GM21737 (cell line): ENCODE measurements around the gene TDRD10.
"Not testable (repeated sequence)": the region's sequence is repeated elsewhere in the genome, so short reads cannot be mapped to it uniquely, and the experiment has no call there.

Experiments
- ATAC-seq: cut with Tn5 transposase; IDR thresholded peaks from one replicate; pipeline ENCODE4 v1.9.1; 2021; ENCODE audit warnings: mild to moderate bottlenecking, moderate library complexity; ENCODE audit not compliant: unreplicated experiment

TDRD10 gene

DNA sequence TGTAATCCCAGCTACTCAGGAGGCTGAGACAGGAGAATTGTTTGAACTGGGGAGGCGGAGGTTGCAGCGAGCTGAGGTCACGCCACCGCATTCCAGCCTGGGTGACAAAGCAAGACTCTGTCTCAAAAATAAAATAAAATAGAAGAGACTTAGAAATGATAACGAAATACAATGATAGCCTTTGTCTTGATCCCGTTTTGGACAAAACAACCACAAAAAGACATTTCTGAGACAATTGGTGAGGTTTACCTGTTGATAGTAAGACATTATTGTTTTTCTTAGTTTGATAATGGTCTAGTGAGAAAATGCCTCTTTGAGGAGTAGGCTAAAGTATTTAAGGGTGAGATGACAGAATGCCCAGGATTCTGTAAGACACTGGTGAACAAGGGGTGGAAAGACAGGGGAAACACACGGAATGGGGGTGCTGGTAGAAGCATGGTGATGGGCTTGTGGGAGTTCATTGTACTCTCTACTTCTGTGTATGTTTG lies 12.1 kb downstream of the TDRD10 start:
- no peak for ATAC-seq

DNA sequence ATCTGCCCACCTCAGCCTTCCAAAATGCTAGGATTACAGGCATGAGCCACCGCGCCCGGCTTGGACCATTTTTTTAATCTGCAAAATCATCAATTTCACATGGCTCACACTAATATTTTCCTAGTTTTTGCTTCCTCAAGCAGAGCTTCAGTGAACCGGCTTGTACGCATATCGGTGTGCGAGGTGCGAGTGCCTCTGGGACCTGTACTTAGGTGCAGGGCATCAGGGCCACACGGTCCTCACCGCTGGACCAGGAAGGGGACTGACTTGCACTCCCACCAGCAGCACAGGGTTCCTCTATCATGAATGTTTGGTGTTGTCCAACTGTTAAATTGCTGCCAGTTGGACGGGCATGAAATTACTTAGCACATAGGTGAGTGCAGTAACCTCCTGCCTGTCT lies 15.6 kb downstream of the TDRD10 start:
- ATAC-seq = no peak

DNA sequence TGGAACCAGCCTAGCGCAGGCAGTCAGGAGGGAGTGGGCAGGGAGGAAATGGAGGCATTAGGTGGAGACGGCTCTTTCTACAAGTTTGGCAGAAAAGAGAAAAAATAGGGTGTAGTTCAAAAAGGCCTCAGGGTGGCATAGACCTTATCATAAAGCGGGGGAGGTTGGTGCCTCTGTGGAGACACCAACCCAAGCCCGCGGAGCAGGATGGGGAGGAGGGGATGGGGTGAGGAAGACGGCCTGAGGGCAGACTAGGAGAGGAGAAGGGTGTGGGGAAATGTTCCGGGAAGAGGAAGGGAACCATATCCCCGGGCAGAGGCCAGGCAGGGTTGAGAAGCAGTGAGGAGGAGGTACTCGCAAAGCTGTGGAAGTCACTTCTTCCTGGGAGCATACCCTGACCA lies 17.6 kb downstream of the TDRD10 start:
- ATAC-seq = no peak

DNA sequence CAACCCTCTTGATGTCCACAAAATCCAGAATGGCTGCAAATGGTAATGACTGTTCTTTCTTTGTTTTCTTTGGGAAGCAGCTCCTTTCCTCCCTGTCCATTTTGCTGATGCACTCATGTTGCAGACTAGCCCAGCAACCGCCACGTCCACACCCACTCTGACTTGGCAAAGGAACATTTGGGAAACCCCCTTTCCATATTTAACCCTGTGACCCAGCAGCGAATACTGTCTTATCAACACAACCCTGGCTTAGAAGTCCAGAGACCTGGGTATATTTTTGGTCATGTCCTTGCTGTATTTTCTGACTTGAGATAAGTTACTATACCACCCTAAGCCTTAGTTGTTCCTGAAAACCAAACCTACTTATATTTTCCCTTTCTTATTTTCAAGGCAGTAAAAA lies 18.3 kb downstream of the TDRD10 start:
- ATAC-seq = no peak

DNA sequence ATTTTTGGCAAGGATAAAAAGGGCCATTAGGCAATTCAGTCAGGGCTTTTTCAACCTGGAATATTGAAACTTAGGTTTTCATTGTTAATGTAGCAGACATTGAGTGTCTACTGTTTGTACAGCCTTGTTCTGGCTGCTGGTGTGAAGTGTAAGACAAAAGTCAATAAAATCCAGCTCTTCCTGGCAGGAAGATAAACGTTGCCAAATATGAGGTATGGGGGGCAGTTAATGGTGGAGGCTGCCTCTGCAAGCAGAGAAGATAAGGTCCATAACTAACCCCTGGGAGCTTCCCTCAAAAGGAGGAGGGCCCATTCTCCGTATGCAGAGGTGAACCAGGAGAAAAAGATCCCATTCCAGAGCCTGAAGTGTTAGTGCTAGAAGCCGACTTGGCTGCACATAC lies 19.7 kb downstream of the TDRD10 start:
- no peak for ATAC-seq

DNA sequence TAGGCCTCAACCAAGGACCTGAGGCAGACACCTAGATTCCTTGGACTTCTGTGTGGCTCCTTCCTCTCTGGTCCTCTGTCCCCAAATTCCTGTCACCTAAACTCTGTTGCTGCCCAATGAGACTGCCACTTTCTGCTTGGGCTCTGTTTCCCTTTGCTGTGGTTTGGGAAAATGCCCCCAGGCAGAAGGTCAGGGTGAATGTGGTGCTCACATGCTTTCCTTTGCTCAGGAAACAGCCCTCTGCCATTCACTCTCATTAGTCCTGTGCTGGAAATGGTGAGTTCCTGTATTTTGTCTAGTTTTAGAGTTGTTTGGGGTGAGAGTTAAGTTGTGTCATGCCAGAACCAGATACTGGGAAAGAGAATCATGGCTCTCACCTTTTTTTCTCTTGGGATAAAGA lies 22.9 kb downstream of the TDRD10 start:
- ATAC-seq = no peak

DNA sequence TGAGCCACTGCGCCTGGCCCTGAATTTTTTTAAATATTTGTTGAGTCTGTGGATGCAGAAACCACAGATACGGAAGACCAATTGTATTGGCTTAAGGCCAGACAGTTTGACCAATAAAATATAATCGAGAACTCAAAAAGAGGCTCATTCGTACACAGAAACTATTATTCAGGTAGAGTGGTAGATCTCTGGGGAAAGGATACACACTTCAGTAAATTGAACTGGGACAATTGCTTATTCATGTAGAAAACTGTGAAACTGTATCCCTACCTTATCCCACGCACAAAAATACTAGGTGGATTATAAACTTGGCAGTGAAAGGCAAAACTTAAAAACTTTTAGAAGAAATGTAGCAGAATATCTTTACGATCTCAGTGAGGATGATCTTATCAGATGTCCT lies 25.2 kb downstream of the TDRD10 start:
- no peak for ATAC-seq

DNA sequence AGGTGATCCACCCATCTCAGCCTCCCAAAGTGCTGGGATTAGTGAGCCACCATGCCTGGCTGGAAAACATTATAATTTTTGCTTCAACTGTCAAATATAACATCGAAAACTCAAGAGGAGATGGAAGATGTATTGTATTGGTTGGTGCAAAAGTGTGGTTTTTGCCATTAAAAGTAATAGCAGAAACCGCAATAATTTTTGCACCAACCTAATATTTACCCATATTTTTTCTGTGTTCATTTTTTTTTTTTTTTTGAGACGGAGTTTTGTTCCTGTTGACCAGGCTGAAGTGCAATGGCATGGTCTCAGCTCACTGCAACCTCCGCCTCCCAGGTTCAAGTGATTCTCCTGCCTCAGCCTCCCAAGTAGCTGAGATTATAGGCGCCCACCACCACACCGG lies 27.3 kb downstream of the TDRD10 start:
- ATAC-seq = no peak

DNA sequence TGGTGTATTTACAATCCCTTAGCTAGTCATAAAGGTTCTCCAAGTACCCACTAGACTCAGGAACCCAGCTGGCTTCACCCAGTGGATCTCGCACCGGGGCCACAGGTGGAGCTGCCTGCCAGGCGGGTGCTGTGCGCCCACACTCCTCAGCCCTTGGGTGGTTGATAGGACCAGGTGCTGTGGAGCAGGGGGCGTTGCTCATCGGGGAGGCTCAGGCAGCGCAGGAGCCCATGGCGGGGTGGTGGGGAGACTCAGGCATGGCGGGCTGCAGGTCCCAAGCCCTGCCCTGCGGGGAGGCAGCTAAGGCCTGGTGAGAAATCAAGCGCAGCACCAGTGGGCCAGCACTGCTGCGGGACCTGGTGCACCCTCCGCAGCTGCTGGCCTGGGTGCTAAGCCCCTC lies 29.9 kb downstream of the TDRD10 start:
- not testable (repeated sequence) for ATAC-seq

DNA sequence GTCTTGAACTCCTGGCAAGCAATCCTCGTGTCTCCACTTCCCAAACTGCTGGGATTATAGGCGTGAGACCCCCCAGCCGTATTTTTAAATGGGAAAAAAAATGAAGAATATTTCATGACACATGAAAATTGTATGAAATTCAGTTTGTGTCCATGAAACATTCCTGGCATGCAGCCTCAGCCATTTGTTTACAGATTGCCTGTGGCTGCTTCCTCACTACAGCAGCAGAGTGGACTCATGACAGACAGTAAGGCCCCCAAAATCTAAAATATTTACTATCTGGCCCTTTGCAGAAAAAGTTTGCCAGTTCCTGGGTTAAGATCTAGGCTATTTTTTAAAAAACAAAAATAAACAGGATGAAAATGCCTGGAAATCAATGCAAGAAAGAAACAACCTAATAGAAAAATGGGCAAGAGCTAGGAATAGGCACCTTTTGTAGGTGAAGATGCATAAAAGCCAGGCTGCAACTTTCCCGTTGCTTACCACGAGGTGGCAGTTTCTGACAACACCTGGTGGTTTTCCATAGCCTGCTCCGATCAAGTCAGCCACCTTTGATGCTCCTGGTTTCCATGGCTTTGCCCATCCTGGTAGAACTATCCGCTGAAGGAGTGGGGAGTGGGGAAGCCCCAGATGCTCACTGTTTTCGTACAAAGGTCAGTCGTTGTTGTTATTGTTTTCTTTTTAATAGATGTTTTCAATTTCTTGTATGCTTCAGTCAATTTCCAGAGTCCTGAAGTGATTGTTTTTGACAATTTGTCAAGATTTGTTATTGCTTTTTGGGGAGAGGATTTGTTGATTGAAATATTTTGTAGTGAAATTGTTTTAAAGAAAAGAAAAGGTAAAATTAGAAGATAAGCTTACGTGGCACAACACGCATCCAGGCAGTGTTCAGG lies 32.2 kb downstream of the TDRD10 start:
- no peak for ATAC-seq

DNA sequence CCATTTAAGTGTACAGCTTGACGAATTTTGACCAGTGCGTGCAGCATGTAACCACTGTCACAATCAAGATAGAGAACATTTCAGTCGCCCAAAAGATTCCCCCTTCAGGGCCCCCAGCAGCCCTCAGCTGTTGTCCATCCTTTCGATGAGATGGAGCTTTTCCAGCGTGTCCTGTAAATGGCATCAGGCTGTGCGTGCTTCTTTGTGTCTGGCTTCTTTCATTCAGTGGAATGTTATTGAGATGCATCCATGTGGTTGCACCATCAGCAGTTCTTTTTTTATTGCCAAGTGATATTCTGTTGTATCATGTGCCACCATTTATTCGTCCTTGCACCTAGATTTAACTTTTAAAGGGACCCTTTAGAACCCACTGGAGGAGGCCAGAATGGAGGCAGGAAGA lies 34.6 kb downstream of the TDRD10 start:
- no peak for ATAC-seq

DNA sequence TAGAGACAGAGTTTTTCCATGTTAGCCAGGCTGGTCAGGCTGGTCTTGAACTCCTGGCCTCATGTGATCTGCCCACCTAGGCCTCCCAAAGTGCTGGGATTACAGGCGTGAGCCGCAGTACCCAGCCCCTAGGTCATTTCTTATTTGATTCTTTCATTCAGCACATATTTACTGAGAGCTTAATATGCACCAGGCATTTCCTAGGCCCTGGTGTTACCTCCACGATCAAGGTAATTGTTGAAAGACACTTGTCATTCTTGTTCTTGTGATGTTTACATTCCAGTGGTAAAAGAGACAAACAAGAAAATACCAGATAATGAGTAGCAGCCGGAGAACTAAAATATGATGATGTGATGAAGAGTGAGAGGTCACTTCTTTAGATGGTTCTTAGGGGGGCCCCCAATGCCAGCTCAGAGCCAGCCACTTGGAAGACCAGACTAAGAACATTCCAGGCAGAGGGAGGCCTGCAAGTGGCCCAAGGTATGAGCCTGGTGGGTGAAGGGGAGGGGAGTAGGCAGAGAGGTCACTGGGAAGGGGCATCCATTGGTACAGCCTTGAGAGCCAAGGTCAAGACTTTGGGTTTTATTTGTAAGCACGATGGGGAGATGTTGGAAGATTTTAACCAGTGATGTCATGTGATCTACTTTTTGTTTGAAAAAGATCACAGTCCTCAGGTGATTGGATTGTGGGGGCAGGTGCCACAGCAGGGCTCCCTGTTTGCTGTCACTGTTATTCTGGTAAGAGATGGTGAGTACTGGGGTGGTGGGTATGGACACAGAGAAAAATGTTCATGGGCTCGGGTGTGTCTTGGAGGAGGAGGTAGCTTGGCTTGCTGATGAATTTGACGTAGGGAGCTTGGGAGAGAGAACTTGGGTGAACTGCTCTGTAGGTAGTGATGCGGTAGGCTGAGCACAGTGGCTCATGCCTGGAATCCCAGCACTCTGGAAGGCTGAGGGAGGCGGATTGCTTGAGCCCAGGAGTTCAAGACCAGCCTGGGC lies 37.8 kb downstream of the TDRD10 start:
- ATAC-seq = no peak

DNA sequence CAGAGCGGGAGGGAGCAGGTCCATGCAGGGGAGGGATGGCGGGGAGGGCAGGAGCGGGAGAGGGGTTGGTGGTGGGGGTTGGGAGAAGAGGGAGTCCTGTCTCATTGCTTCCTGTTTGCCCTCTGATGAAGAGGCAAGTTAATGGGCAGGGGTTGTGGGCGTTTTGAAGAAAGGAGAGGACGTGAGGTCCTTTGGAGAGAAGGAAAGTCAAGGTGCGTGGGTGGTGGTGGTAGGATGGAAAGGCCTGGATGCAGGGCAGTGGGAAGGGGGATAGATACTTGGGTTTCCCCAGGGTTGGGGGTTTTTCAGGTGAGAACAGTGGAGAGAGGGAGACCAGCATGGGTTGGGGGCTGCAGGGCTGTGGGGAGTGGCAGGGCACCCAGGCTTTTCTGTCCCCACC lies 39.2 kb downstream of the TDRD10 start:
- no peak for ATAC-seq

DNA sequence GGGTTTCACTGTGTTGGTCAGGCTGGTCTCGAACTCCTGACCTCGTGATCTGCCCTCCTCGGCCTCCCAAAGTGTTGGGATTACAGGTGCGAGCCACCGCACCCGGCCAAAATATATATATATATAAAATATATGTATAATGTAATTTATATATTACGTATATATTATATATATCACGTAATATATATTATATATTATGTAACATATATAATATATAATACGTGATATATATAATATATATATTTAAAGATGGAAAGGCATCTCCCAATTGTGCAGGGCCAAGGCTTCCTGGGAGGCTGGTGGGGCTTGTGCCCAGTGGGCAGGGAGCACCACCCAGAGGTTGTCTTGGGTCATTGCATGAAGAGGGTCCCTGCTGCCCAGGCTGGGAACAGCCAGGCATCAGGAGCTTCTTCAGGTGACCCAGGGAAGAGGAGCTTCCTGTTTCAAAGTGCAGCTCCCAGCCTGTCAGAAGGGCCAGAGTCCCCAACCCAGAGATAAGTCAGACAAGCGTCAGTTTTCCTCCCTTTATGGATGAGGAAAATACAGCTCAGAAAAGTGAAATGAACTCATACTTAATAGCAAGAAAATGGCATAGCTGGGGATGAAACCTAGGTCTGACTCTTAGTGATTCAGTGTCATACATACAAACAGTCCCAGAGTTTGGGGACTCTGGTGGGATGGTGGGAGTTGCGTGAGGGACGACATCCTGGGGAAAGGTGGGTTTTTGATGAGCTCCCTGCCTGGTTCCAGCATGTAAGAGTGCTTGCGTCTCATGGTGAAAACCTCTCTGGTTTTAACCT lies 44.4 kb downstream of the TDRD10 start:
- ATAC-seq = no peak

DNA sequence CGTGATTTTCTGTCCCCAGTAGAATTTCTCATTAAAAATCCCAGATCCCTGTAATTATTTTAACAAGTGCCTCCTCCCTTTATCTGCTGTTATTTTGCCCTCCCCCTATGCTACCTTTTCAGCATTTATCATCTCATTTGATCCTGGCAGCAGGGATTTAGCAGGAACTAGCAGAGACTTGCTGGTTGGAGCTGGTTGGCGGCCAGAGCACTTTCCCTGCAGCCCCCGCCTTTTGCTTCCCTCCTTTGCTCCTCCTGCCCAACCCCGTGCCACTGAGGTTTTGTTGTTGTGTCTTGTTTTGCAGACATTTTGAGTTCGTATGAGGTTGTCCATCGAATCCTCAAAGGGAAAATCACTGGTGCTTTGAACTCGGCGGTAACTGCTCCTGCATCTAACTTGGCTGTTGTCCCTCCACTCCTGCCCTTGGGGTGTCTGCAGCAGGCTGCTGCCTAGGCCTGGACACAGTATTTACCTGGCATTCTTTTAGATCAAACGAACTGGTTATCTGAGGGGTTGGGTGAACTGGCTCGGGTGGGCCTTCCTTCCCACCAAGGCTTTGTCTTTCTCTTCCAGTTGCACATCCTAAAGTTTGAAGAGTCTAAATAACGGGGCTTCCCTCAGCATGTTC lies 45.2 kb downstream of the TDRD10 start:
- ATAC-seq = no peak

DNA sequence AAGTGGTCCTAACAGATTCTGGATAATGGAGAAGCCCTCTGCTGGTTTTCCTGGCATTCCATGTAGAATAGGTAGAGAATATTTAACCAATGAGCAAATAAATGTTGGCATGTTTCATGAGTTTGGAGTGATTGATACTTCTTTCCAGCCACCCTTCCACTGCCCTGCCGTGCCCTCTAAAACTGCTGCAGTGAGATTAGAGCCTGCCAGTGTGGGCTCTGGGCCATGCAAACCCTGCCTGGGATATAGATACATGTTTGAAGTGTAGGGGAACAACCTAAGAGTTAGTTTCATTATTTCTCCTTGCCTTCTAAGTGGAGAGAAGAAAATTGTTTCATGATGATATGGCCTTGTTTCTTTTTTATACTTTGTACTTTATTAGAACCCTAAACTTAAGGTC lies 46.0 kb downstream of the TDRD10 start:
- ATAC-seq = no peak

DNA sequence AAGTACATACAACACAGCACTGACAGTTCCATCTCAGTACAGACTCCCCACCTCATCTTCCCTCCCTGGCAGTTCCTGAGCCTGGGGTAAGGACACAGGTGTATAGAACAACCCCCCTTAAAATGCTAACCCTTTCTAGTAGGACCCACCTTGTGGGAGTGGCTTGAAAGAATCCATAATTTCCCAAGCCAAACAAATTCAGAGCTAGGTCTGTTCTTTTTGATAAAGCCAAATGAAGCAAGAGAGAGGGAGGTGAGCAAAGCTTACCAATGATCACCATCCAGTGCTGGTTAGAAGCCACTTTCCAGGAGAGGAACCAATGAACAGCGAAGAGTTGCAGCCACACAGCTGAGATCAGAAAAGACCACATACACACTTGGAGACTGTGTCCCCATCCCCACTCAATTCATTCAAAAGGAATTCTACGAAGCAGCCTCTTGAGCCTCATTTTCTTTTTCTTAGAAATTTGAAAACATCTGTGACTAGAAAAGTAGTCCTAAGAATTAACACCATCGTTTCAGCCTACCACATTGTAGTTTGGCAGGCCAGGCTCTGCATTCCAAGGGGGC lies 47.3 kb downstream of the TDRD10 start:
- no peak for ATAC-seq

DNA sequence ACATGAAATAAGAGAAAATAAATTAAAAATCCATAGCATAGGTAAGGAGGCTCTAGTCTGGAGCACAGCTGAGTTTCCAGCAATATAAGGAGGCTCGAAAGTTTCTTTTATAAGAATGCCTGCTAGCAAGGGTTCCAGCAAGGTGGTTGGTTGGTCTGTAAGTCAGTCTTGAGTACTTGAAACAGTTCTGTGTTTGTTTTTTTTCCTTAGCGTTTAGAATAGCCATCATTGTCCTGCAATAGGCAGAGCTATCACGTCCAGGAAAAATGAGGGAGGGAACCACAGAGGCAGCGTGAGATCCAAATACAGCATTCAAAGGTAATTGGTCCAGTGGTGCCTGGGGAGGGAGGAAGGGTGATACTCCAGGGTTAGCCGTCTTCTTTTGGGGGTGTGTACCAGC lies 48.1 kb downstream of the TDRD10 start:
- no peak for ATAC-seq

DNA sequence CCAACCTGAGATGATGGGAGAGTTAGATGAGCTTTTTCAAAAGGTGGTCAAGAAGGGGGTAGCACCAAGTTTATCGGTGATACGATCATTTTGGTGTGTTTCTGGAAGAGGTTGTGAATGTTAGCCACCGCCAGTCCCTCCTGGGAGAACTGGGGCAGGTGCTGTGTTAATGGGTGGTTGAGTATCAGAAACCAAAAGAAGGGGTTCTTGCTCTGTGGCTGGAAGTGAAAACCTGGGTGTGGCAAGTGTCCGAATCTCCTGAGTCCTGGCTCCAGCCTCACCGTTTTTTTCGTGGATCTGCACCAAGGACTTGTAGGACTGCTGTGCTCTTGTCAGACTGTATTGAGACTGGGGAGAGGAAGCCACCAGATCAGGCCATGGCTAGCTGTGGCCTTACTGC lies 48.6 kb downstream of the TDRD10 start:
- no peak for ATAC-seq

DNA sequence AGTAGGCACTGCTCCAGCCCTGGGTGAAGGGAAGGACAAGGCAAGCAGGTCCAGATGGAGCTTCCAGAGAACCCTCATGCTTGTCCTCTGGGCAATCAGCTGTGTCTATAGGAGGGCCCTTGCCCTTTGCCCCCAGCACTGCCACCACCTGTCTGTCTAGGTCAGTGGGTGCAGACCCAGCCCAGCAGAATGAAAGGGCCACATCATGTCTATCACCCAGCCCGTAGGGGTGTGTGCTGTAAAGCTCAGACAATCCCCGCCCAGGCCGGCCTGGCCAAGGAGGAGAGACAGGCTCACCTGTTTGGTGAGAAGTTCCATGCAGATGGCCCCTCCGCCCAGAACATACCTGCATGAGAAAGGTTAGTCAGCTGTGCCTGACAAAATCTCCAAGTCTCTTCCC lies 49.5 kb downstream of the TDRD10 start:
- ATAC-seq = no peak
